Stomach (tissue), 4 donors: ENCODE measurements around the gene EPS8L3.

ENCODE experiments used
- CTCF ChIP-seq, 7 experiments: fragments of 450-650 bp in 4 of 7; fragments of 200-600 bp in 3 of 7; sonication (generic) in 3 of 7; IDR thresholded peaks; one replicate each; pipeline ENCODE4 v1.5.1; 2016 to 2019; ENCODE audit warnings: antibody characterized with exemption in 7 of 7, control low read depth in 2 of 7, mild to moderate bottlenecking in 1 of 7
- EP300 ChIP-seq: sonication (generic); formaldehyde crosslinking; IDR thresholded peaks from one replicate; pipeline ENCODE4 v1.6.1; 2017; ENCODE audit warnings: antibody characterized with exemption

- no peak for TF ChIP-seq CTCF (IDR thresholded peaks at IDR 0.05)
- TF ChIP-seq EP300 = no peak
Observed at GRCh38 chr1:109726007-109726406, 37.7 kb downstream of the EPS8L3 start.
